A673 (cell line): Measurements from ENCODE around the gene TPGS2.

Experiments used
- EZH2 ChIP-seq: fragments of 200-600 bp; sonication (generic); IDR thresholded peaks from 2 replicates; pipeline ENCODE4 v1.6.1; 2017; ENCODE audit warnings: borderline replicate concordance, low read depth, mild to moderate bottlenecking, mixed read lengths, antibody characterized with exemption, low read length; ENCODE audit not compliant: poor library complexity, severe bottlenecking
- TF ChIP-seq, protein P1 (sequence below): fragments of 300-800, 200-600 bp; sonication (generic); conservative IDR thresholded peaks from 2 replicates; pipeline ENCODE4 v1.5.1; 2017; ENCODE audit warnings: low read depth, mild to moderate bottlenecking, antibody characterized with exemption, low read length, moderate library complexity, mixed read lengths

- TF ChIP-seq, protein P1, sequence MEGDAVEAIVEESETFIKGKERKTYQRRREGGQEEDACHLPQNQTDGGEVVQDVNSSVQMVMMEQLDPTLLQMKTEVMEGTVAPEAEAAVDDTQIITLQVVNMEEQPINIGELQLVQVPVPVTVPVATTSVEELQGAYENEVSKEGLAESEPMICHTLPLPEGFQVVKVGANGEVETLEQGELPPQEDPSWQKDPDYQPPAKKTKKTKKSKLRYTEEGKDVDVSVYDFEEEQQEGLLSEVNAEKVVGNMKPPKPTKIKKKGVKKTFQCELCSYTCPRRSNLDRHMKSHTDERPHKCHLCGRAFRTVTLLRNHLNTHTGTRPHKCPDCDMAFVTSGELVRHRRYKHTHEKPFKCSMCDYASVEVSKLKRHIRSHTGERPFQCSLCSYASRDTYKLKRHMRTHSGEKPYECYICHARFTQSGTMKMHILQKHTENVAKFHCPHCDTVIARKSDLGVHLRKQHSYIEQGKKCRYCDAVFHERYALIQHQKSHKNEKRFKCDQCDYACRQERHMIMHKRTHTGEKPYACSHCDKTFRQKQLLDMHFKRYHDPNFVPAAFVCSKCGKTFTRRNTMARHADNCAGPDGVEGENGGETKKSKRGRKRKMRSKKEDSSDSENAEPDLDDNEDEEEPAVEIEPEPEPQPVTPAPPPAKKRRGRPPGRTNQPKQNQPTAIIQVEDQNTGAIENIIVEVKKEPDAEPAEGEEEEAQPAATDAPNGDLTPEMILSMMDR = no peak
- TF ChIP-seq EZH2 = no peak
Measured at GRCh38 chr18:36830158-36830495, 1.3 kb upstream of the TPGS2 start.
